ENCODE measurements around the gene PICALM. TPM values are rescaled to one million over a fixed set of nuclear protein-coding genes. Genes with fewer than 3 reads are reported as not detected.

Gene PICALM
- total and polyA plus RNA-seq, 2 donors (not counting 3 experiments of a cell fraction or from before 2014, with no cell fraction given) = 181 to 202 TPM

DNA sequence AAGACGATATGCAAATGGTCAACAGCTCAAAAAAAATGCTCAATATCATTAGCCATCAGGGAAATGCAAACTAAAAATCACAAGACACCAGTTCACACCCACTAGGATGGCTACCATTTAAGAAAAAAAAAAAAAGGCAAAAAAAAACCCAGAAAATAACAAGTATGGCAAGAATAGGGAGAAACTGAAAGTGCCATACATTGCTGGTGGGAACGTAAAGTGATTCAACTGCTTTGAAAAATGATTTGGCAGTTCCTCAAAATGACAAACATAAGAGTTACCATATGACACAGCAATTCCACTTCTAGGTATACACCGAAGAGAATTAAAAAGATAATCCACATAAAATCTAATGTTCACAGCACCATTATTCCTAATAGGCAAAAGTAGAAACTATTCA is 47.5 kb downstream of the PICALM start:
- Histone ChIP-seq H3K27me3 (ENCODE audit: control insufficient read depth in 2 of 2, insufficient read depth in 2 of 2, low read length in 2 of 2) (no peaks in the 10 kb centered on the region), H3K4me2 (ENCODE audit: insufficient read depth, low read length) (no peak overlapping the region), H3K4me3 (replicated peaks in 1 of 3; ENCODE audit: insufficient read depth in 1 of 3, low read depth in 1 of 3, low read length in 3 of 3) (no peak overlapping the region), H3K9ac (replicated peaks; ENCODE audit: extremely low read depth, insufficient read depth, low read length) (no peak overlapping the region), H3K9me1 (replicated peaks; ENCODE audit: control insufficient read depth, extremely low read depth, insufficient read depth, low read length) (no peaks in the 10 kb centered on the region), H2AFZ (ENCODE audit: low read depth, low read length) (no peak overlapping the region), H3K9me3 (replicated peaks; ENCODE audit: control insufficient read depth, insufficient read depth, low read length) (no peaks in the 10 kb centered on the region), H4K20me1 (replicated peaks; ENCODE audit: control insufficient read depth, extremely low read depth, insufficient read depth, low read length) (peaks cover 2% of the 10 kb centered on the region), H3K27ac (ENCODE audit: insufficient read depth, low read depth, low read length) (no peak overlapping the region), H3K79me2 (ENCODE audit: control insufficient read depth, insufficient read depth, low read length) (peaks cover 30% of the 10 kb centered on the region), H3K36me3 (ENCODE audit: control insufficient read depth in 2 of 2, extremely low read depth in 1 of 2, insufficient read depth in 2 of 2, low read length in 2 of 2) (peaks cover 0 to 11% of the 10 kb centered on the region in 2 experiments), H3K4me1 (ENCODE audit: control insufficient read depth, extremely low read depth, insufficient read depth, low read length) (no peaks in the 10 kb centered on the region)
- TF ChIP-seq FOS (IDR thresholded peaks at IDR 0.05; ENCODE audit: borderline replicate concordance, insufficient read depth, low read length) = no peak
- no peak for TF ChIP-seq POLR2AphosphoS5 (IDR thresholded peaks at IDR 0.05; ENCODE audit: insufficient read depth, low read depth, low read length)
- no peak for TF ChIP-seq EZH2 (IDR thresholded peaks at IDR 0.05; ENCODE audit: borderline replicate concordance, low read depth, low read length, severe bottlenecking)
- TF ChIP-seq POLR2A (IDR thresholded peaks at IDR 0.05; ENCODE audit: low read depth, low read length) = no peak
- TF ChIP-seq, protein P1, sequence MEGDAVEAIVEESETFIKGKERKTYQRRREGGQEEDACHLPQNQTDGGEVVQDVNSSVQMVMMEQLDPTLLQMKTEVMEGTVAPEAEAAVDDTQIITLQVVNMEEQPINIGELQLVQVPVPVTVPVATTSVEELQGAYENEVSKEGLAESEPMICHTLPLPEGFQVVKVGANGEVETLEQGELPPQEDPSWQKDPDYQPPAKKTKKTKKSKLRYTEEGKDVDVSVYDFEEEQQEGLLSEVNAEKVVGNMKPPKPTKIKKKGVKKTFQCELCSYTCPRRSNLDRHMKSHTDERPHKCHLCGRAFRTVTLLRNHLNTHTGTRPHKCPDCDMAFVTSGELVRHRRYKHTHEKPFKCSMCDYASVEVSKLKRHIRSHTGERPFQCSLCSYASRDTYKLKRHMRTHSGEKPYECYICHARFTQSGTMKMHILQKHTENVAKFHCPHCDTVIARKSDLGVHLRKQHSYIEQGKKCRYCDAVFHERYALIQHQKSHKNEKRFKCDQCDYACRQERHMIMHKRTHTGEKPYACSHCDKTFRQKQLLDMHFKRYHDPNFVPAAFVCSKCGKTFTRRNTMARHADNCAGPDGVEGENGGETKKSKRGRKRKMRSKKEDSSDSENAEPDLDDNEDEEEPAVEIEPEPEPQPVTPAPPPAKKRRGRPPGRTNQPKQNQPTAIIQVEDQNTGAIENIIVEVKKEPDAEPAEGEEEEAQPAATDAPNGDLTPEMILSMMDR (IDR thresholded peaks at IDR 0.05; ENCODE audit: extremely low read depth in 1 of 2, insufficient read depth in 1 of 2, low read depth in 1 of 2, low read length in 2 of 2) = no peak
- TF ChIP-seq, protein P2, sequence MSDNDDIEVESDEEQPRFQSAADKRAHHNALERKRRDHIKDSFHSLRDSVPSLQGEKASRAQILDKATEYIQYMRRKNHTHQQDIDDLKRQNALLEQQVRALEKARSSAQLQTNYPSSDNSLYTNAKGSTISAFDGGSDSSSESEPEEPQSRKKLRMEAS (IDR thresholded peaks at IDR 0.05; ENCODE audit: insufficient read depth, insufficient read length) = no peak
- TF ChIP-seq GATA2 (IDR thresholded peaks at IDR 0.05; ENCODE audit: insufficient read depth, insufficient read length, low read depth, low read length) = no peak
- no peak for TF ChIP-seq MYC (IDR thresholded peaks at IDR 0.05; ENCODE audit: low read depth, low read length)
- TF ChIP-seq JUN (IDR thresholded peaks at IDR 0.05; ENCODE audit: borderline replicate concordance, insufficient read depth, insufficient read length, low read depth) = no peak
- dilution Hi-C loops (cut with MboI; ENCODE audit: extremely low pct_ligation_motif_present, low sequenced_read_pairs) = no loop called here
- intact Hi-C loops (cut with micrococcal nuclease) = no loop called here
- FAIRE-seq (peak; percentile 21), DNase-seq (ENCODE audit: low read depth, low spot score) (no peak)
- no TSS peak for BruUV-seq (replicated peaks)
- ChIA-PET POLR2A (no interaction called here), CTCF (interaction anchor here (1.4 kb wide), 1 partner anchor 9 kb away, joined by 5 read pairs; no protein-coding TSS in a partner anchor)

Data from endothelial cell of umbilical vein (primary cell).